ENCODE measurements around the gene DOCK3. TPM values are rescaled to one million over a fixed set of nuclear protein-coding genes. Genes with fewer than 3 reads are reported as not detected.
"Not testable (repeated sequence)": the region's sequence is repeated elsewhere in the genome, so short reads cannot be mapped to it uniquely, and the experiment has no call there.

DOCK3 gene
- total RNA-seq, 1 donor, result 0.36 TPM

DNA sequence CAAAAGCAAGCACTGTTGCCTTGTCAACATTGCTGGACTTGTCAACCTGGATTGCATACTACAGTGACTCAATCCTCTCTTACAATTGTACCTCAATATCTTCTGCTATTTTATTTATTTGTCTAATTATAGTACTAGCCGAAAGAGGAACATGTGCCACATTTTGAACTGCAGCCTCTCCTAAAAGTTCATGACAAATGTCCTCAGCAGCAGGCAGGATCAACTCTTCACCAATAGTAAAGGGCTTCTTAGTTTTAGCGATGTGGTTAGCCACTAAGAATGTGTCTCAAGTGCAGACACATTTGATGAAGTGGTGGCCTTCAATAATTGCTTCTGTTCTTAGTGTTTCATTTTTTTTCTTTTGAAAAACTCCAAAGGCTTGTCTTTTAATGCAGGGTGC is 13.2 kb downstream of the DOCK3 start:
- Histone ChIP-seq H3K4me2 (ENCODE audit: insufficient read depth, low read length) (no peak overlapping the region), H3K27me3 (ENCODE audit: insufficient read depth, low read length) (peaks cover 26% of the 10 kb centered on the region), H3K9me3 (ENCODE audit: low read depth, low read length) (no peaks in the 10 kb centered on the region), H3K36me3 (ENCODE audit: insufficient read depth, low read length) (no peaks in the 10 kb centered on the region), H3K27ac (ENCODE audit: low read depth, low read length) (no peak overlapping the region), H3K79me2 (ENCODE audit: insufficient read depth, low read length) (no peaks in the 10 kb centered on the region), H3K4me3 (ENCODE audit: insufficient read depth, low read length) (no peak overlapping the region), H2AFZ (ENCODE audit: low read length) (no peak overlapping the region), H3K4me1 (ENCODE audit: insufficient read depth, low read length) (no peaks in the 10 kb centered on the region), H4K20me1 (ENCODE audit: insufficient read depth, low read length) (no peaks in the 10 kb centered on the region)
- TF ChIP-seq, protein P1, sequence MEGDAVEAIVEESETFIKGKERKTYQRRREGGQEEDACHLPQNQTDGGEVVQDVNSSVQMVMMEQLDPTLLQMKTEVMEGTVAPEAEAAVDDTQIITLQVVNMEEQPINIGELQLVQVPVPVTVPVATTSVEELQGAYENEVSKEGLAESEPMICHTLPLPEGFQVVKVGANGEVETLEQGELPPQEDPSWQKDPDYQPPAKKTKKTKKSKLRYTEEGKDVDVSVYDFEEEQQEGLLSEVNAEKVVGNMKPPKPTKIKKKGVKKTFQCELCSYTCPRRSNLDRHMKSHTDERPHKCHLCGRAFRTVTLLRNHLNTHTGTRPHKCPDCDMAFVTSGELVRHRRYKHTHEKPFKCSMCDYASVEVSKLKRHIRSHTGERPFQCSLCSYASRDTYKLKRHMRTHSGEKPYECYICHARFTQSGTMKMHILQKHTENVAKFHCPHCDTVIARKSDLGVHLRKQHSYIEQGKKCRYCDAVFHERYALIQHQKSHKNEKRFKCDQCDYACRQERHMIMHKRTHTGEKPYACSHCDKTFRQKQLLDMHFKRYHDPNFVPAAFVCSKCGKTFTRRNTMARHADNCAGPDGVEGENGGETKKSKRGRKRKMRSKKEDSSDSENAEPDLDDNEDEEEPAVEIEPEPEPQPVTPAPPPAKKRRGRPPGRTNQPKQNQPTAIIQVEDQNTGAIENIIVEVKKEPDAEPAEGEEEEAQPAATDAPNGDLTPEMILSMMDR (IDR thresholded peaks at IDR 0.05; ENCODE audit: extremely low read depth, low read depth, low read length), result no peak
- DNase-seq (ENCODE audit: insufficient read length, low spot score, missing footprints), result no peak

DNA sequence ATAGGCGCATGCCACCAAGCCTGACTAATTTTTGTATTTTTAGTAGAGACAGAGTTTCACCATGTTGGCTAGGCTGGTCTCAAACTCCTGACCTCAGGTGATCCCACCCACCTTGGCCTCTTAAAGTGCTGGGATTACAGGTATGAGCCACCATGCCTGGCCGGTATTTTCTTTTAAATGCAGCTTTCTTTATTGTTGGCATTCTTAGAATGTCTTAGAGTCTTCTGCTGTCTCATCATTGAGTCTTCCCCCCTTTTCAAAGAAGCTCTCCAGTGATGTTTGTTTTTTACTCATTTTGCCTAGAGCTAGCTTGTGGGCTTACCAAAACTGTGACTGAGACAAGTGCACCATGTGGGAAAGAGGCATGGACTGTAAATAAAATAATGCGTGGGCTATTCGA is 13.9 kb downstream of the DOCK3 start:
- not testable (repeated sequence) for DNase-seq (ENCODE audit: insufficient read length, low spot score, missing footprints); H2AFZ ChIP-seq (ENCODE audit: low read length); H3K9me3 ChIP-seq (ENCODE audit: low read depth, low read length); H3K4me3 ChIP-seq (ENCODE audit: insufficient read depth, low read length); H3K4me1 ChIP-seq (ENCODE audit: insufficient read depth, low read length); H3K36me3 ChIP-seq (ENCODE audit: insufficient read depth, low read length); H3K27ac ChIP-seq (ENCODE audit: low read depth, low read length); H3K79me2 ChIP-seq (ENCODE audit: insufficient read depth, low read length); H3K4me2 ChIP-seq (ENCODE audit: insufficient read depth, low read length); H4K20me1 ChIP-seq (ENCODE audit: insufficient read depth, low read length)
- H3K27me3 ChIP-seq (ENCODE audit: insufficient read depth, low read length), result peaks cover 20% of the 10 kb centered on the region

DNA sequence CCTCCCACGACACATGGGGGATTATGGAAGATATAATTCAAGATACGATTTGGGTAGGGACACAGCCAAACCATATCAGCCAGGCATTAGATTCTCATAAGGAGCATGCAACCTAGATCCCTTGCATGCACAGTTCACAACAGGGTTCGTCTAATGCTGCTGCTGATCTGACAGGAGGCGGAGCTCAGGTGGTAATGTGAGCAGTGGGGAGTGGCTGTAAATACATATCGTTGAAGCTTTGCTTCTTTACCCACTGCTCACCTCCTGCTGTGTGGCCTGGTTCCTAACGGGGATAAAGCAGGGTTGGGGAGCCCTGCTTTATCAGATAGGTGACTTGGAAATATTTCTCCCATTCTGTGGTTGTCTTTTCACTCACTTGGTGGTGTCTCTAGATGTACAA is 14.8 kb downstream of the DOCK3 start:
- H4K20me1 ChIP-seq (ENCODE audit: insufficient read depth, low read length), result no peaks in the 10 kb centered on the region
- no peaks in the 10 kb centered on the region for H3K9me3 ChIP-seq (ENCODE audit: low read depth, low read length)
- H3K27me3 ChIP-seq (ENCODE audit: insufficient read depth, low read length), result peaks cover 13% of the 10 kb centered on the region
- no peak overlapping the region for H2AFZ ChIP-seq (ENCODE audit: low read length)
- H3K4me3 ChIP-seq (ENCODE audit: insufficient read depth, low read length), result no peak overlapping the region
- H3K4me2 ChIP-seq (ENCODE audit: insufficient read depth, low read length), result no peak overlapping the region
- H3K79me2 ChIP-seq (ENCODE audit: insufficient read depth, low read length), result no peaks in the 10 kb centered on the region
- TF ChIP-seq, protein P1 (IDR thresholded peaks at IDR 0.05; ENCODE audit: extremely low read depth, low read depth, low read length), result no peak
- no peak overlapping the region for H3K27ac ChIP-seq (ENCODE audit: low read depth, low read length)
- no peak for DNase-seq (ENCODE audit: insufficient read length, low spot score, missing footprints)
- H3K36me3 ChIP-seq (ENCODE audit: insufficient read depth, low read length), result no peaks in the 10 kb centered on the region
- H3K4me1 ChIP-seq (ENCODE audit: insufficient read depth, low read length), result no peaks in the 10 kb centered on the region

DNA sequence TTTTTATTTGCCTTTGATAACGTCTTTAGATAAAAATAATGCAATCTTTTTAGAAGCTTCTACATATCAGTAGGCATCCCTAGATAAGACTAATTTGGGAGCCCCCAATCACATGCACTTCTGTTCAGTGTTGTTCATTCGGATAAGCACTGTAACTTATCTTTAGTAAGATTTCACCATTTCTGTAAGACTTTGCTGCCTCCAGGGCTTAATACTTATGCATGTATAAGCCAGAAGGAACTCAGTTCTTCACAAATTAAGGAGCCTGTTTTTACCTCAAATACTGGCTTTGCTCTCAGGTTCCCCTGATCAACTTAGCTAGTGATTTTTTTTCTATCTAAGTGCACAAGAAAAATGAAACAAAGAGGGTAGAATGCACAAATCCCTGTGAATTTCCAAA is 20.3 kb downstream of the DOCK3 start:
- TF ChIP-seq, protein P1 (IDR thresholded peaks at IDR 0.05; ENCODE audit: extremely low read depth, low read depth, low read length), result no peak
- Histone ChIP-seq H3K9me3 (ENCODE audit: low read depth, low read length) (no peaks in the 10 kb centered on the region), H3K36me3 (ENCODE audit: insufficient read depth, low read length) (no peaks in the 10 kb centered on the region), H3K4me3 (ENCODE audit: insufficient read depth, low read length) (no peak overlapping the region), H3K4me2 (ENCODE audit: insufficient read depth, low read length) (no peak overlapping the region), H3K79me2 (ENCODE audit: insufficient read depth, low read length) (no peaks in the 10 kb centered on the region), H4K20me1 (ENCODE audit: insufficient read depth, low read length) (no peaks in the 10 kb centered on the region), H3K27ac (ENCODE audit: low read depth, low read length) (no peak overlapping the region), H3K27me3 (ENCODE audit: insufficient read depth, low read length) (no peaks in the 10 kb centered on the region), H3K4me1 (ENCODE audit: insufficient read depth, low read length) (no peaks in the 10 kb centered on the region), H2AFZ (ENCODE audit: low read length) (no peak overlapping the region)
- DNase-seq (ENCODE audit: insufficient read length, low spot score, missing footprints), result no peak

Measured in osteoblast (primary cell).